OCI-LY1 (cell line): ENCODE measurements around the gene MYO1E.

Experiments
- EZH2 ChIP-seq: fragments of 200-600 bp; sonication (generic), shearing (Covaris generic); IDR thresholded peaks from 2 replicates; pipeline ENCODE4 v1.8.0; 2017; ENCODE audit warnings: borderline replicate concordance, mixed run types, mild to moderate bottlenecking, antibody characterized with exemption, low read length, moderate library complexity, mixed read lengths
- TF ChIP-seq, protein P1 (sequence below): fragments of 200-600 bp; sonication (generic), shearing (Covaris generic); IDR thresholded peaks from 2 replicates; pipeline ENCODE4 v1.5.1; 2017; ENCODE audit warnings: mild to moderate bottlenecking, antibody characterized with exemption, low read length, moderate library complexity, mixed read lengths

- TF ChIP-seq, protein P1, sequence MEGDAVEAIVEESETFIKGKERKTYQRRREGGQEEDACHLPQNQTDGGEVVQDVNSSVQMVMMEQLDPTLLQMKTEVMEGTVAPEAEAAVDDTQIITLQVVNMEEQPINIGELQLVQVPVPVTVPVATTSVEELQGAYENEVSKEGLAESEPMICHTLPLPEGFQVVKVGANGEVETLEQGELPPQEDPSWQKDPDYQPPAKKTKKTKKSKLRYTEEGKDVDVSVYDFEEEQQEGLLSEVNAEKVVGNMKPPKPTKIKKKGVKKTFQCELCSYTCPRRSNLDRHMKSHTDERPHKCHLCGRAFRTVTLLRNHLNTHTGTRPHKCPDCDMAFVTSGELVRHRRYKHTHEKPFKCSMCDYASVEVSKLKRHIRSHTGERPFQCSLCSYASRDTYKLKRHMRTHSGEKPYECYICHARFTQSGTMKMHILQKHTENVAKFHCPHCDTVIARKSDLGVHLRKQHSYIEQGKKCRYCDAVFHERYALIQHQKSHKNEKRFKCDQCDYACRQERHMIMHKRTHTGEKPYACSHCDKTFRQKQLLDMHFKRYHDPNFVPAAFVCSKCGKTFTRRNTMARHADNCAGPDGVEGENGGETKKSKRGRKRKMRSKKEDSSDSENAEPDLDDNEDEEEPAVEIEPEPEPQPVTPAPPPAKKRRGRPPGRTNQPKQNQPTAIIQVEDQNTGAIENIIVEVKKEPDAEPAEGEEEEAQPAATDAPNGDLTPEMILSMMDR, result peak; percentile 28; the same call in 1 of the 2 replicates
- no peak for TF ChIP-seq EZH2
Measured at GRCh38 chr15:59105854-59106253, 266.8 kb downstream of the MYO1E start.
